Activated CD8-positive, alpha-beta memory T cell treated with anti-CD3 and anti-CD28 coated beads for 48 hours (primary cell): ENCODE data around the gene CTXND2.

Experiments
- DNase-seq, 3 experiments: peaks; one replicate each; pipeline ENCODE4 v3.0.0-alpha.2; 2020; ENCODE audit warnings: low read depth in 2 of 3, low spot score in 2 of 3

The CTXND2 gene

GRCh38 chr1:150960646-150961045 lies 73.7 kb downstream of the CTXND2 start:
- DNase-seq = no peak

- no peak for DNase-seq
Observed at GRCh38 chr1:150961756-150962155, 74.8 kb downstream of the CTXND2 start.
